Activated naive CD4-positive, alpha-beta T cell treated with anti-CD3 and anti-CD28 coated beads for 36 hours (primary cell): Measurements from ENCODE around the gene INAVA. TPM values are rescaled to one million over a fixed set of nuclear protein-coding genes. Genes with fewer than 3 reads are reported as not detected.
"Not testable (repeated sequence)": the region's sequence is repeated elsewhere in the genome, so short reads cannot be mapped to it uniquely, and the experiment has no call there.

ENCODE experiments used
- CTCF ChIA-PET: fragments of 350-600 bp; sonication (Branson Sonifier 250); formaldehyde crosslinking; loops from one replicate; lab custom pipeline; 2021; ENCODE audit warnings: antibody characterized with exemption; lab: Charles Lee
- DNase-seq: peaks from one replicate; pipeline ENCODE4 v3.0.0-alpha.2; 2020
- H3K27ac Mint-ChIP-seq: one replicate; pipeline ENCODE4 v1.8.0; 2021; ENCODE audit warnings: mild to moderate bottlenecking, mixed read lengths
- H3K27me3 Mint-ChIP-seq: one replicate; pipeline ENCODE4 v1.8.0; 2021; ENCODE audit warnings: low read depth, mixed read lengths
- H3K36me3 Mint-ChIP-seq: one replicate; pipeline ENCODE4 v1.8.0; 2021; ENCODE audit warnings: low read depth, mixed read lengths
- H3K4me1 Mint-ChIP-seq: one replicate; pipeline ENCODE4 v1.8.0; 2021; ENCODE audit warnings: low read depth, mixed read lengths
- H3K4me3 Mint-ChIP-seq: one replicate; pipeline ENCODE4 v1.8.0; 2021; ENCODE audit warnings: mild to moderate bottlenecking, moderate library complexity, mixed read lengths
- H3K9me3 Mint-ChIP-seq: one replicate; pipeline ENCODE4 v1.8.0; 2021; ENCODE audit warnings: mixed read lengths
- intact Hi-C: fragments of 100-400 bp; cut with micrococcal nuclease; formaldehyde crosslinking; loops from one replicate; pipeline ENCODE4 v1.15.1; 2023
- total RNA-seq, 2 experiments: library from RNA; stranded (reverse); gene quantifications; one replicate each; pipeline ENCODE4 v1.2.3, GENCODE V29; 2021

Gene INAVA
- total RNA-seq, 2 experiments from 2014 or later = not detected

DNA sequence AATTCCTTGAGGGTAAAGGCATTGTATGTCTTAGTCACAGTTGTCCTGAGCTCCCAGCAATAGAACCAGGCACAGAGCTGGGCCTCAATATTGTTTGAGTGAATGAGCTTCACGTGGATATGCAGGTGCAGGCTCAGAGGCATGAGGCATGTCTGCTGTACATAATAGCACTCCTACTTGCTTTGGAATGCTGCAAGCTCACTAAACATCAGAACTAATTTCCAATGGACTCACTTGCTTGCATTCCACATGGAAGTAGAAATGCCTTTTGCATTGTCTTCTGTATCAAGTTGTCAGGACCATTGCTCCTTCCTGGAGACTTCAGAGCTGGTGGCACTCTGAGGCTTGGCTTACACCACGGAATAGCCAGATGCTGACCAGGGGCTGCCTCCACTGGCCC lies 37.1 kb downstream of the INAVA start:
- peaks cover 3% of the 10 kb centered on the region for H3K27me3 Mint-ChIP-seq
- DNase-seq = no peak
- no peak overlapping the region for H3K27ac Mint-ChIP-seq
- H3K4me3 Mint-ChIP-seq = no peak overlapping the region
- intact Hi-C loops = no loop called here
- no peaks in the 10 kb centered on the region for H3K36me3 Mint-ChIP-seq
- CTCF ChIA-PET = interaction anchor here (1.1 kb wide), 1 partner anchor 40 kb away, joined by 3 read pairs; no protein-coding TSS in a partner anchor
- H3K4me1 Mint-ChIP-seq = no peaks in the 10 kb centered on the region
- H3K9me3 Mint-ChIP-seq = peaks cover 5% of the 10 kb centered on the region

DNA sequence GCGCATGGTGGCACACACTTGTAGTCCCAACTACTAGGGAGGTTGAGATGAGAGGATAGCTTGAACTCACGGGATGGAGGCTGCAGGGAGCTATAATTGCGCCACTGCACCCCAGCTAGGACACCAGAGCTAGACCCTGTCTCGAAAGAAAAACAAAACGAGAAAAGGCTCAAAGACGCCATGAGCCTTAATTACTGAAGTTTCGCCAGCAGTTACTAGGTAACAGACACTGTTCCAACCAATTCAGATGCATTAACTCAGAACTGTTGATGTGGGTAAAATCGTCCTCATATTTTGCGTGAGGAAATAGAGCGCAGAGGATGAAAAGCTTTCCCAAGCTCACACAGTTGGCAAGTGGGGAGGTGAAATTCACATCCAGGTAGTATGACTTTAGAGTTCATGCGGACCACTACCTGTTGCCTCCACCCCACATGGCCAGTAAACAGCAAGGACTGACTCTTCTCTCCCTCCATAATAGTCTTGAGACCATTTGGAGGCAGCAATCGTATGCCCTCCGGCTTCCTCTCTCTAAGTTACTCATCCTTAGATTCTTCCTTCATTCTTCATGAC lies 40.1 kb downstream of the INAVA start:
- no peak for DNase-seq
- CTCF ChIA-PET = interaction anchor here (0.6 to 1.4 kb wide), 4 partner anchors 37 to 942 kb away, joined by 3 to 5 read pairs (median 4); no protein-coding TSS in a partner anchor
- peaks cover 5% of the 10 kb centered on the region for H3K9me3 Mint-ChIP-seq
- H3K27me3 Mint-ChIP-seq = no peaks in the 10 kb centered on the region
- H3K27ac Mint-ChIP-seq = no peak overlapping the region
- intact Hi-C loops = no loop called here
- no peaks in the 10 kb centered on the region for H3K36me3 Mint-ChIP-seq
- H3K4me1 Mint-ChIP-seq = no peaks in the 10 kb centered on the region
- H3K4me3 Mint-ChIP-seq = no peak overlapping the region

DNA sequence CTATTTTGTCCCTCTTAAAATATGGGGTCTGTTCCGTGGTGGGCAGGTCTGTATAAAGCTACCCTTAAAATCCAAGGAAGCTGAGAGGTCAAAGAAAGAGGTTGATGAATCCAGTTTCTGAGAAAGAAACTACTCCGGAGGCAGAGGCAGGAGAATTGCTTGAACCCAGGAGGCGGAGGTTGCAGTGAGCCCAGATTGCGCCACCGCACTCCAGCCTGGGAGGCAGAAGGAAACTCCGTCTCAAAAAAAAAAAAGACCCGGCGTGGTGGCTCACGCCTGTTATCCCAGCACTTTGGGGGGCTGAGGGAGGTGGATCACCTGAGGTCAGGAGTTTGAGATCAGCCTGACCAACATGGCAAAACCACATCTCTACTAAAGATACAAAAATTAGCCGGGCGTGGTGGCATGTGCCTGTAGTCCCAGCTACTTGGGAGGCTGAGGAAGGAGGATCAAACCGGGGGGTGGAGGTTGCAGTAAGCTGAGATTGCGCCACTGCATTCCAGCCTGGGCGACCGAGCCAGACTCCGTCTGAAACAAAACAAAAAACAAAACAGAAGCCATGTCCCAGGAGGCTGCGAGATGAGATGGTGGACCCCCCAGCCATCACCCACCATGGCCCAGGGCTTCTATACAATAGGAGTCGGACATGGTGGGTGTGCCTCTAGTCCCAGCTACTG lies 40.7 kb downstream of the INAVA start:
- intact Hi-C loops, H3K4me3 Mint-ChIP-seq, H3K27ac Mint-ChIP-seq, H3K4me1 Mint-ChIP-seq, H3K27me3 Mint-ChIP-seq, H3K36me3 Mint-ChIP-seq, DNase-seq, H3K9me3 Mint-ChIP-seq: not testable (repeated sequence)
- CTCF ChIA-PET = interaction anchor here (0.6 to 1.3 kb wide), 3 partner anchors 51 to 941 kb away, joined by 3 to 5 read pairs (median 4); no protein-coding TSS in a partner anchor

GRCh38 chr1:200938955-200939354 lies 44.3 kb downstream of the INAVA start:
- Mint-ChIP-seq H3K4me3 (no peak overlapping the region), H3K9me3 (peaks cover 6% of the 10 kb centered on the region), H3K4me1 (no peaks in the 10 kb centered on the region), H3K27me3 (no peaks in the 10 kb centered on the region), H3K36me3 (no peaks in the 10 kb centered on the region), H3K27ac (no peak overlapping the region)
- DNase-seq = peak; percentile 23
- intact Hi-C loops = no loop called here
- CTCF ChIA-PET = interaction anchor here (0.6 to 0.7 kb wide), 4 partner anchors 15 to 1273 kb away, joined by 3 to 5 read pairs (median 4); no protein-coding TSS in a partner anchor

DNA sequence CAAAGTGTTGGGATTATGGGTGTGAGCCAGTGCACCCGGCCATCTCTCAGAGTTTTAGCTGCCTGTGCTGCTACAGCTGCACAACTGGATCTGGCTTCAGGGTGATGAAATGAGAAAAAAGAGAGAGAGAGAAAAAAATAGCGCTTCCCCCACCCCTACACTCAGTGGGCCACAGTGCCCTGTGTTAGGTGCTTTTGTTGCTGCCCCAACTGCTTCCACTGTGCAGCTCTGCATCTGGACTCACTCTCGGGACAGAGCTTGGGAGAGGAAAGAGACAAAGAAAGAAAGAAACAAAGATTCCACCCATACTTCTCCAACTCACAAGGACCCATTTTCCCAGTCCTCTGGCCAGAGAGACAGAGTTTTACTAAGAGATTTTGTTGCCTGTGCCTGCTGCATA lies 50.4 kb downstream of the INAVA start:
- peaks cover 14% of the 10 kb centered on the region for H3K9me3 Mint-ChIP-seq
- CTCF ChIA-PET = no interaction called here

GRCh38 chr1:200947059-200947566 lies 52.4 kb downstream of the INAVA start:
- Mint-ChIP-seq H3K4me3 (no peak overlapping the region), H3K9me3 (peaks cover 10% of the 10 kb centered on the region), H3K27ac (no peak overlapping the region), H3K4me1 (no peaks in the 10 kb centered on the region), H3K27me3 (no peaks in the 10 kb centered on the region), H3K36me3 (no peaks in the 10 kb centered on the region)
- CTCF ChIA-PET = interaction anchor here (1.0 kb wide), 1 partner anchor 24 kb away, joined by 3 read pairs; no protein-coding TSS in a partner anchor
- intact Hi-C loops = no loop called here
- no peak for DNase-seq

More for the DNA sequence above, 50.4 kb downstream of the INAVA start:
- no peaks in the 10 kb centered on the region for H3K4me1 Mint-ChIP-seq
- DNase-seq = no peak
- no peaks in the 10 kb centered on the region for H3K36me3 Mint-ChIP-seq
- intact Hi-C loops = no loop called here
- H3K4me3 Mint-ChIP-seq = no peak overlapping the region
- H3K27me3 Mint-ChIP-seq = no peaks in the 10 kb centered on the region
- no peak overlapping the region for H3K27ac Mint-ChIP-seq

- Mint-ChIP-seq H3K27ac (no peak overlapping the region), H3K9me3 (peaks cover 8% of the 10 kb centered on the region), H3K4me1 (no peaks in the 10 kb centered on the region), H3K4me3 (no peak overlapping the region), H3K36me3 (no peaks in the 10 kb centered on the region), H3K27me3 (no peaks in the 10 kb centered on the region)
- CTCF ChIA-PET = no interaction called here
- no peak for DNase-seq
- intact Hi-C loops = no loop called here
Measured at GRCh38 chr1:200949626-200950025, 54.9 kb downstream of the INAVA start.

DNA sequence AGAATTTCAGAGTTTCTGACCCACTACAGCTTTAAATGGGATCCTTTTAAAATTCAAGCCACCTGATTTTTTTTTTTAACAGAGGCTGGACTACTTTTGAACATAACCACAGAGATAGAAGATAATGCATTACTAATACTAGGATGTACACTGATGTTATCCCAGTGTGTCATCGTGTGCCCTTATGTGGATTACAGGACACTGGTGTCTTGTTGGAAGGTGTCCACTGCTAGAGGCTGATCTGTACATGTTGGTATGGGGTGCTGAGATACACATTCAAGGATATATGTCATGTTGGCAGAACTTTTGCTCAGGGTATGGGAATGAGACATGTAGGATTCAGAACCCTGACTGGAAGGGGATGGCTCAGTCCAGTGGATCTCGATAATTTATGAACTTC lies 56.3 kb downstream of the INAVA start:
- Mint-ChIP-seq H3K36me3 (no peaks in the 10 kb centered on the region), H3K27ac (no peak overlapping the region), H3K27me3 (no peaks in the 10 kb centered on the region), H3K4me1 (no peaks in the 10 kb centered on the region), H3K4me3 (no peak overlapping the region), H3K9me3 (peaks cover 8% of the 10 kb centered on the region)
- intact Hi-C loops = no loop called here
- CTCF ChIA-PET = no interaction called here
- DNase-seq = no peak

DNA sequence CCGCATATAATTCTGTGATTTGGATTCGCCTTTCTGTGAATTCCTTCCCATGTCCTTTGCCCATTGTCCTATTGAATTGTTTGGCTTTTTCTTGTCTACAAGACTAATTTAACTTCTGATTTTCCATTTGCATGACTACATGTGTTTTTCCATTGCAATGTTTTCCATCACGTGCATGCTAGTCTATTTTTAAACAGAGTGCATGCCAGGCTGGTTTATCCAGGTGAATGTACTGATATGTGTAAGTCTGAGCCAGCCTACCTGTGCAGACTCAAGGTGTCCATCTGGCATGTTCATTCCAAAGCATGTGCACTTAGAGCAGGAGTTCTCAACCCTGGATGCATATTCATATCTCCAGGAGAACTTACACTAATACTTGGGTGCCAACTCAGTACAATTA lies 59.7 kb downstream of the INAVA start:
- no peaks in the 10 kb centered on the region for H3K4me1 Mint-ChIP-seq
- intact Hi-C loops = no loop called here
- no peak for DNase-seq
- H3K36me3 Mint-ChIP-seq = no peaks in the 10 kb centered on the region
- CTCF ChIA-PET = interaction anchor here (0.7 to 1.0 kb wide), 2 partner anchors 42 to 115 kb away, joined by 4 read pairs; no protein-coding TSS in a partner anchor
- no peak overlapping the region for H3K27ac Mint-ChIP-seq
- no peaks in the 10 kb centered on the region for H3K9me3 Mint-ChIP-seq
- H3K27me3 Mint-ChIP-seq = no peaks in the 10 kb centered on the region
- H3K4me3 Mint-ChIP-seq = no peak overlapping the region

GRCh38 chr1:200958597-200958996 lies 63.9 kb downstream of the INAVA start:
- no peaks in the 10 kb centered on the region for H3K27me3 Mint-ChIP-seq
- no peak for DNase-seq
- no peaks in the 10 kb centered on the region for H3K4me1 Mint-ChIP-seq
- no peak overlapping the region for H3K27ac Mint-ChIP-seq
- CTCF ChIA-PET = no interaction called here
- no peaks in the 10 kb centered on the region for H3K36me3 Mint-ChIP-seq
- H3K9me3 Mint-ChIP-seq = no peaks in the 10 kb centered on the region
- intact Hi-C loops = no loop called here
- no peak overlapping the region for H3K4me3 Mint-ChIP-seq

DNA sequence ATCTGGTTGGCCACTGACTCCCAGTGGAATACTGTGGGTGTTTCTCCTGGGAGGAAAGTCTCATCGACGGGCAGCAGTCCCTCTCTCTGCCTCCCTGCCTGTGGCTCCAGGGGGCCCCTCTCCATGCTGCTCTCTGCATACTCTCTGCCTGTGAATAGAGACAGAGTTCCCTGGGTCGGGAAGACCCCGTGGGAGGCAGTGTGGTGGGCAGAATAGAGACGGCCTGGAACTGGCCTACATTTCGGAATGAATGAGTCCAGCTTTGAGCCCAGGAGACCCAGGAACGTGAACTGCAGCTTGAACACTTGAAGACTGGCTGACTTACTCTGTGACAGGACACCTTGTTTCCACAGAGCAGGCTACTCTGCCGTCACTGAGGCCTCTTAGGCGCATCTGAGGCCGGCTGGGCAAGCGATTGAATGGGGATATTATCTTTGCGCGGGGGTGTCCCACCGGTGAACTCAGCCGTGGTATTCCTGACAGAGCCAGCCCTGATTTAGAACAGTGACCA lies 64.8 kb downstream of the INAVA start:
- Mint-ChIP-seq H3K4me1 (no peaks in the 10 kb centered on the region), H3K27me3 (no peaks in the 10 kb centered on the region), H3K9me3 (no peaks in the 10 kb centered on the region), H3K4me3 (no peak overlapping the region), H3K36me3 (no peaks in the 10 kb centered on the region), H3K27ac (no peak overlapping the region)
- CTCF ChIA-PET = interaction anchor here (1.3 kb wide), 1 partner anchor 155 kb away, joined by 3 read pairs; no protein-coding TSS in a partner anchor
- no peak for DNase-seq
- intact Hi-C loops = no loop called here

DNA sequence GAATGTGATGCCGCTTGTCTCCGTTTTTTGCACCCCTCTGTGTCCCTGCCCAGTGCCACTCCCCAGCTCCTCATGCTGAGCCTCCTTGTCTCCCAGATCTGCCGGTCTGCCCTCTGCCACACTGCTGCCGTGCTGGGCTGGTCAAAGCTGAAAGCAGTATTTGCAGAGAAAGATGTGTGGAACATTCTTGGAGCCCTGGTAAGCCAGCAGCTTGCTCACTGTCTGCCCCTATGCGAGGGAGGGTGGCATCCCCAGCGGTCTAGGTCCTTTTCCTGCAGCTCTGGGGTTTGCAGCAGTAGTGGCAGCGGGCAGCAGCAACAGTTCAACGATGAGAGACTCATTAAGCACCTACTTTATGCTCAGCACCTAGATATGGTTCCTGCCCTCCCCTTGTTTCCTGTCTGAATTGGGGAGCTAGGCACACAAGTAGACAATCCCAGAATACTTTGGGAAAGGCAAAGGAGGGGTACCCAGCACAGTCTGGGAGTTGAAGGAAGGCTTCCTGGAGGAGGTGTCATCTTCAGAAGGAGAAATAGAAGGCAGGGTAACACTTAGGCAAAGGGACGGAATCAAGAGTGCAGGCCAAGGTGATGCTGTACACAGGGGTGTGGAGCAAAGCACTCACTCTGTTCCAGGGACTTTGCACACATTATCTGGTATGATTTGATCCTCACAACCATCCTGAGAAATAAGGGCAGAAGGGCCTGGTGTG lies 65.7 kb downstream of the INAVA start:
- Mint-ChIP-seq H3K36me3 (no peaks in the 10 kb centered on the region), H3K27me3 (no peaks in the 10 kb centered on the region), H3K9me3 (no peaks in the 10 kb centered on the region), H3K27ac (no peak overlapping the region), H3K4me3 (no peak overlapping the region), H3K4me1 (no peaks in the 10 kb centered on the region)
- intact Hi-C loops = no loop called here
- CTCF ChIA-PET = interaction anchor here (0.6 to 1.3 kb wide), 3 partner anchors 11 to 154 kb away, joined by 3 to 6 read pairs (median 3); no protein-coding TSS in a partner anchor
- DNase-seq = no peak
